HG03280 (cell line): ENCODE data around the gene SVOPL.

Source experiments
- ATAC-seq: cut with Tn5 transposase; IDR thresholded peaks from one replicate; pipeline ENCODE4 v1.9.1; 2021; ENCODE audit warnings: mild to moderate bottlenecking, moderate library complexity; ENCODE audit not compliant: unreplicated experiment

Gene SVOPL

GRCh38 chr7:138662076-138662990 lies 38.8 kb downstream of the SVOPL start:
- no peak for ATAC-seq

- no peak for ATAC-seq
Measured at GRCh38 chr7:138661069-138661635, 40.0 kb downstream of the SVOPL start.

GRCh38 chr7:138658889-138659288 lies 42.3 kb downstream of the SVOPL start:
- ATAC-seq = no peak

GRCh38 chr7:138657854-138658386 lies 43.2 kb downstream of the SVOPL start:
- no peak for ATAC-seq

GRCh38 chr7:138656952-138657351 lies 44.2 kb downstream of the SVOPL start:
- ATAC-seq = no peak

GRCh38 chr7:138654616-138655015 lies 46.5 kb downstream of the SVOPL start:
- no peak for ATAC-seq

GRCh38 chr7:138649506-138649905 lies 51.7 kb downstream of the SVOPL start:
- no peak for ATAC-seq

GRCh38 chr7:138645284-138645683 lies 55.9 kb downstream of the SVOPL start:
- no peak for ATAC-seq

- ATAC-seq = no peak
Measured at GRCh38 chr7:138632826-138633602, 68.1 kb downstream of the SVOPL start.

- ATAC-seq = no peak
Measured at GRCh38 chr7:138632384-138632783, 68.8 kb downstream of the SVOPL start.

- ATAC-seq = no peak
Measured at GRCh38 chr7:138630059-138630610, 71.0 kb downstream of the SVOPL start.

- no peak for ATAC-seq
Measured at GRCh38 chr7:138627361-138627760, 73.8 kb downstream of the SVOPL start.

GRCh38 chr7:138626846-138627245 lies 74.3 kb downstream of the SVOPL start:
- ATAC-seq = no peak

GRCh38 chr7:138625849-138626230 lies 75.3 kb downstream of the SVOPL start:
- no peak for ATAC-seq

GRCh38 chr7:138625084-138625848 lies 75.9 kb downstream of the SVOPL start:
- no peak for ATAC-seq

- no peak for ATAC-seq
Measured at GRCh38 chr7:138622841-138623240, 78.3 kb downstream of the SVOPL start.

GRCh38 chr7:138618933-138619332 lies 82.2 kb downstream of the SVOPL start:
- ATAC-seq = no peak

- no peak for ATAC-seq
Measured at GRCh38 chr7:138618506-138618905, 82.7 kb downstream of the SVOPL start.

- ATAC-seq = no peak
Measured at GRCh38 chr7:138616085-138616484, 85.1 kb downstream of the SVOPL start.

- no peak for ATAC-seq
Measured at GRCh38 chr7:138613630-138614029, 87.5 kb downstream of the SVOPL start.
